ENCODE results near the gene N4BP2.

Gene N4BP2

GRCh38 chr4:40040908-40041307 is 15.7 kb upstream of the N4BP2 start:
- H3K4ac ChIP-seq (ENCODE audit: low read depth in 1 of 2, low read length in 2 of 2), result no peak overlapping the region
- H3K9me3 ChIP-seq (ENCODE audit: control insufficient read depth, low read length), result no peaks in the 10 kb centered on the region

GRCh38 chr4:40043786-40044185 is 12.9 kb upstream of the N4BP2 start:
- no peak overlapping the region for H3K23ac ChIP-seq (ENCODE audit: low read length in 2 of 2)
- no peaks in the 10 kb centered on the region for H3K9me3 ChIP-seq (ENCODE audit: control insufficient read depth, low read length)
- H2BK120ac ChIP-seq (ENCODE audit: low read depth, low read length), result no peak overlapping the region
- H2BK12ac ChIP-seq (ENCODE audit: low read length in 2 of 2), result no peak overlapping the region
- no peak overlapping the region for H4K91ac ChIP-seq (ENCODE audit: low read length)
- no peak overlapping the region for H3K27ac ChIP-seq (ENCODE audit: low read length, poor library complexity, severe bottlenecking)
- no peaks in the 10 kb centered on the region for H3K36me3 ChIP-seq (ENCODE audit: control insufficient read depth in 1 of 2, insufficient read depth in 2 of 2, low read depth in 1 of 2, low read length in 2 of 2)
- H3K4ac ChIP-seq (ENCODE audit: low read depth in 1 of 2, low read length in 2 of 2), result no peak overlapping the region
- no peak overlapping the region for H3K14ac ChIP-seq (ENCODE audit: low read length in 2 of 2)
- no peak overlapping the region for H2BK5ac ChIP-seq (ENCODE audit: low read depth, low read length, poor library complexity, severe bottlenecking)
- no peak overlapping the region for H2AFZ ChIP-seq (ENCODE audit: low read depth, low read length)
- H3K4me1 ChIP-seq (ENCODE audit: control insufficient read depth, insufficient read depth, low read depth, low read length), result no peaks in the 10 kb centered on the region
- no peak overlapping the region for H3K4me2 ChIP-seq (ENCODE audit: low read length, poor library complexity, severe bottlenecking)
- no peak overlapping the region for H4K8ac ChIP-seq (ENCODE audit: low read length)
- no peaks in the 10 kb centered on the region for H3K27me3 ChIP-seq (ENCODE audit: control insufficient read depth in 1 of 2, insufficient read depth in 1 of 2, low read length in 2 of 2)
- no peak for DNase-seq
- no peak overlapping the region for H3K18ac ChIP-seq (ENCODE audit: low read depth in 1 of 2, low read length in 2 of 2)
- H2AK5ac ChIP-seq (ENCODE audit: low read length, severe bottlenecking), result no peak overlapping the region
- H3K79me1 ChIP-seq (replicated peaks; ENCODE audit: low read length, poor library complexity, severe bottlenecking), result no peaks in the 10 kb centered on the region
- no peak overlapping the region for H2BK15ac ChIP-seq (ENCODE audit: low read depth, poor library complexity, severe bottlenecking)
- WGBS, result 97% methylated on average over 24 of the region's 24 CpGs
- no peak overlapping the region for H3K9ac ChIP-seq (ENCODE audit: low read length)
- H3K4me3 ChIP-seq (ENCODE audit: insufficient read depth in 1 of 2, low read depth in 1 of 2, low read length in 2 of 2), result no peak overlapping the region

More at GRCh38 chr4:40040908-40041307, 15.7 kb upstream of the N4BP2 start:
- Histone ChIP-seq H2BK12ac (ENCODE audit: low read length in 2 of 2) (no peak overlapping the region), H3K14ac (ENCODE audit: low read length in 2 of 2) (no peak overlapping the region), H3K9ac (ENCODE audit: low read length) (no peak overlapping the region), H3K4me1 (ENCODE audit: control insufficient read depth, insufficient read depth, low read depth, low read length) (no peaks in the 10 kb centered on the region), H4K91ac (ENCODE audit: low read length) (no peak overlapping the region), H3K18ac (ENCODE audit: low read depth in 1 of 2, low read length in 2 of 2) (no peak overlapping the region), H2AK5ac (ENCODE audit: low read length, severe bottlenecking) (no peak overlapping the region), H3K23ac (ENCODE audit: low read length in 2 of 2) (no peak overlapping the region), H4K8ac (ENCODE audit: low read length) (no peak overlapping the region), H3K27me3 (ENCODE audit: control insufficient read depth in 1 of 2, insufficient read depth in 1 of 2, low read length in 2 of 2) (no peaks in the 10 kb centered on the region), H2AFZ (ENCODE audit: low read depth, low read length) (no peak overlapping the region), H3K27ac (ENCODE audit: low read length, poor library complexity, severe bottlenecking) (no peak overlapping the region), H3K79me1 (replicated peaks; ENCODE audit: low read length, poor library complexity, severe bottlenecking) (no peaks in the 10 kb centered on the region), H2BK120ac (ENCODE audit: low read depth, low read length) (no peak overlapping the region), H2BK5ac (ENCODE audit: low read depth, low read length, poor library complexity, severe bottlenecking) (no peak overlapping the region), H2BK15ac (ENCODE audit: low read depth, poor library complexity, severe bottlenecking) (no peak overlapping the region), H3K36me3 (ENCODE audit: control insufficient read depth in 1 of 2, insufficient read depth in 2 of 2, low read depth in 1 of 2, low read length in 2 of 2) (no peaks in the 10 kb centered on the region), H3K4me2 (ENCODE audit: low read length, poor library complexity, severe bottlenecking) (no peak overlapping the region), H3K4me3 (ENCODE audit: insufficient read depth in 1 of 2, low read depth in 1 of 2, low read length in 2 of 2) (no peak overlapping the region)
- 100% methylated on average over 2 of the region's 4 CpGs for WGBS
- DNase-seq, result no peak

GRCh38 chr4:40046311-40046980 is 10.2 kb upstream of the N4BP2 start:
- Histone ChIP-seq H2BK12ac (ENCODE audit: low read length in 2 of 2) (no peak overlapping the region), H2BK120ac (ENCODE audit: low read depth, low read length) (no peak overlapping the region), H3K4me3 (ENCODE audit: insufficient read depth in 1 of 2, low read depth in 1 of 2, low read length in 2 of 2) (no peak overlapping the region), H2AK5ac (ENCODE audit: low read length, severe bottlenecking) (no peak overlapping the region), H3K4me2 (ENCODE audit: low read length, poor library complexity, severe bottlenecking) (no peak overlapping the region), H3K4ac (ENCODE audit: low read depth in 1 of 2, low read length in 2 of 2) (no peak overlapping the region), H4K8ac (ENCODE audit: low read length) (no peak overlapping the region), H2BK15ac (ENCODE audit: low read depth, poor library complexity, severe bottlenecking) (no peak overlapping the region), H2AFZ (ENCODE audit: low read depth, low read length) (no peak overlapping the region), H3K36me3 (ENCODE audit: control insufficient read depth in 1 of 2, insufficient read depth in 2 of 2, low read depth in 1 of 2, low read length in 2 of 2) (no peaks in the 10 kb centered on the region), H3K9ac (ENCODE audit: low read length) (peak overlapping the region; percentile 18), H3K14ac (ENCODE audit: low read length in 2 of 2) (no peak overlapping the region), H3K4me1 (ENCODE audit: control insufficient read depth, insufficient read depth, low read depth, low read length) (no peaks in the 10 kb centered on the region), H3K9me3 (ENCODE audit: control insufficient read depth, low read length) (no peaks in the 10 kb centered on the region), H3K27ac (ENCODE audit: low read length, poor library complexity, severe bottlenecking) (no peak overlapping the region), H3K18ac (ENCODE audit: low read depth in 1 of 2, low read length in 2 of 2) (no peak overlapping the region), H3K27me3 (ENCODE audit: control insufficient read depth in 1 of 2, insufficient read depth in 1 of 2, low read length in 2 of 2) (no peaks in the 10 kb centered on the region), H3K23ac (ENCODE audit: low read length in 2 of 2) (no peak overlapping the region), H3K79me1 (replicated peaks; ENCODE audit: low read length, poor library complexity, severe bottlenecking) (no peaks in the 10 kb centered on the region), H2BK5ac (ENCODE audit: low read depth, low read length, poor library complexity, severe bottlenecking) (no peak overlapping the region), H4K91ac (ENCODE audit: low read length) (no peak overlapping the region)
- 91% methylated on average over 6 of the region's 8 CpGs for WGBS
- peak; percentile 64 for DNase-seq

GRCh38 chr4:40053161-40053560 is 3.5 kb upstream of the N4BP2 start:
- whole genome bisulfite sequencing, result 100% methylated on average over 2 of the region's 5 CpGs
- H3K27ac ChIP-seq (ENCODE audit: low read length, poor library complexity, severe bottlenecking), result no peak overlapping the region
- DNase-seq, result no peak

More at GRCh38 chr4:40053161-40053560, 3.5 kb upstream of the N4BP2 start:
- no peak overlapping the region for H3K9ac ChIP-seq (ENCODE audit: low read length)
- H3K23ac ChIP-seq (ENCODE audit: low read length in 2 of 2), result no peak overlapping the region
- H4K8ac ChIP-seq (ENCODE audit: low read length), result no peak overlapping the region
- H3K9me3 ChIP-seq (ENCODE audit: control insufficient read depth, low read length), result no peaks in the 10 kb centered on the region
- H2BK5ac ChIP-seq (ENCODE audit: low read depth, low read length, poor library complexity, severe bottlenecking), result no peak overlapping the region
- H3K36me3 ChIP-seq (ENCODE audit: control insufficient read depth in 1 of 2, insufficient read depth in 2 of 2, low read depth in 1 of 2, low read length in 2 of 2), result no peaks in the 10 kb centered on the region
- no peak overlapping the region for H3K18ac ChIP-seq (ENCODE audit: low read depth in 1 of 2, low read length in 2 of 2)
- H3K4ac ChIP-seq (ENCODE audit: low read depth in 1 of 2, low read length in 2 of 2), result no peak overlapping the region
- H3K79me1 ChIP-seq (replicated peaks; ENCODE audit: low read length, poor library complexity, severe bottlenecking), result no peaks in the 10 kb centered on the region
- H3K4me1 ChIP-seq (ENCODE audit: control insufficient read depth, insufficient read depth, low read depth, low read length), result no peaks in the 10 kb centered on the region
- H3K4me3 ChIP-seq (ENCODE audit: insufficient read depth in 1 of 2, low read depth in 1 of 2, low read length in 2 of 2), result no peak overlapping the region
- no peak overlapping the region for H4K91ac ChIP-seq (ENCODE audit: low read length)
- no peak overlapping the region for H2AFZ ChIP-seq (ENCODE audit: low read depth, low read length)
- no peak overlapping the region for H3K14ac ChIP-seq (ENCODE audit: low read length in 2 of 2)
- H3K4me2 ChIP-seq (ENCODE audit: low read length, poor library complexity, severe bottlenecking), result no peak overlapping the region
- H2AK5ac ChIP-seq (ENCODE audit: low read length, severe bottlenecking), result no peak overlapping the region
- H2BK15ac ChIP-seq (ENCODE audit: low read depth, poor library complexity, severe bottlenecking), result no peak overlapping the region
- H2BK12ac ChIP-seq (ENCODE audit: low read length in 2 of 2), result no peak overlapping the region
- H2BK120ac ChIP-seq (ENCODE audit: low read depth, low read length), result no peak overlapping the region
- H3K27me3 ChIP-seq (ENCODE audit: control insufficient read depth in 1 of 2, insufficient read depth in 1 of 2, low read length in 2 of 2), result no peaks in the 10 kb centered on the region

Data from mesenchymal stem cell (in vitro differentiated cells and primary cell).